K562 (cell line): ENCODE results near the gene IPO13. TPM values are rescaled to one million over a fixed set of nuclear protein-coding genes. Genes with fewer than 3 reads are reported as not detected.

Experiments
- BRCA1 ChIP-seq, 2 experiments: fragments of 450-650 bp in 1 of 2; sonication (generic) in 1 of 2; formaldehyde crosslinking in 1 of 2; IDR thresholded peaks; 2 replicates each; pipeline versions ENCODE4 v1.5.0 to v1.6.1; 2017 to 2020; ENCODE audit warnings: mild to moderate bottlenecking in 1 of 2, missing genetic modification reagents in 1 of 2
- CSDE1 ChIP-seq, 2 experiments: fragments of 450-650 bp; IDR thresholded peaks; 2 replicates each; pipeline ENCODE4 v1.6.1; 2016; ENCODE audit warnings: mild to moderate bottlenecking in 1 of 2
- ELF2 ChIP-seq: fragments of 250-450 bp; sonication (Bioruptor Pico); IDR thresholded peaks from 2 replicates; pipeline ENCODE4 v1.5.0; 2021; ENCODE audit warnings: mild to moderate bottlenecking
- GATAD2B ChIP-seq: fragments of 450-650 bp; IDR thresholded peaks from 2 replicates; pipeline ENCODE4 v1.6.1; 2017; ENCODE audit warnings: mild to moderate bottlenecking, borderline replicate concordance
- JUND ChIP-seq, 2 experiments: IDR thresholded peaks; 2 replicates in 1 of 2; 3 replicates in 1 of 2; pipeline ENCODE4 v1.6.1; 2011; ENCODE audit warnings: borderline replicate concordance in 2 of 2, low read depth in 2 of 2, low read length in 2 of 2, improper control_type of control experiment in 1 of 2, missing biosample characterization in 1 of 2, missing genetic modification characterization in 1 of 2, missing genetic modification reagents in 1 of 2
- OTX1 ChIP-seq: fragments of 450-650 bp; formaldehyde crosslinking; IDR thresholded peaks from 2 replicates; pipeline ENCODE4 v1.4.0; 2022; ENCODE audit warnings: mild to moderate bottlenecking
- PRPF4 ChIP-seq: fragments of 200-400 bp; formaldehyde crosslinking; IDR thresholded peaks from one replicate; pipeline ENCODE4 v1.6.1; 2017; ENCODE audit warnings: low read length, low read depth, mild to moderate bottlenecking; ENCODE audit not compliant: insufficient read depth, poor library complexity, severe bottlenecking
- RBM15 ChIP-seq: fragments of 200-400 bp; formaldehyde crosslinking; IDR thresholded peaks from 2 replicates; pipeline ENCODE4 v1.6.1; 2018; ENCODE audit warnings: mild to moderate bottlenecking, low read length, moderate library complexity; ENCODE audit not compliant: insufficient read depth
- ZBTB7A ChIP-seq: IDR thresholded peaks from 2 replicates; pipeline ENCODE4 v1.6.1; 2011; ENCODE audit warnings: low read depth, mild to moderate bottlenecking, low read length, moderate library complexity, borderline replicate concordance; ENCODE audit not compliant: control insufficient read depth
- ZFP1 ChIP-seq: fragments of 450-650 bp; formaldehyde crosslinking; IDR thresholded peaks from 2 replicates; pipeline ENCODE4 v1.4.0; 2020; ENCODE audit warnings: mild to moderate bottlenecking, mixed read lengths
- polyA plus RNA-seq, 8 experiments: library from polyadenylated mRNA; depleted of rRNA in 4 of 8; stranded (reverse) in 5 of 8; unstranded in 3 of 8; fragments of >200 nt; fragmentation: Nextera tagmentation in 2 of 8; fragmentation: Illumina TruSeq in 1 of 8; extraction: Ambion mirVana in 2 of 8; extraction: Trizol in 1 of 8; gene quantifications; 2 replicates each; pipeline versions ENCODE4 v1.2.1 to v1.2.3, GENCODE V29; 2011 to 2014; ENCODE audit warnings: inconsistent platforms in 1 of 8, missing spikeins in 1 of 8
- total RNA-seq, 7 experiments: library from RNA; depleted of rRNA in 6 of 7; stranded (reverse); fragments of >200 nt in 6 of 7; fragmentation: Illumina TruSeq in 2 of 7; extraction: Trizol in 2 of 7; gene quantifications; 2 replicates each; pipeline versions ENCODE4 v1.2.1 to v1.2.3, GENCODE V29; 2011 to 2021; ENCODE audit warnings: low replicate concordance in 1 of 7
- TF ChIP-seq, protein P1 (sequence below), 2 experiments: fragments of 450-650 bp; conservative IDR thresholded peaks; 2 replicates each; pipeline ENCODE4 v1.6.1; 2017; ENCODE audit warnings: mild to moderate bottlenecking in 2 of 2, moderate library complexity in 2 of 2
- TF ChIP-seq, protein P2 (sequence below): fragments of 450-650 bp; IDR thresholded peaks from 2 replicates; pipeline ENCODE4 v1.6.1; 2016; ENCODE audit warnings: antibody characterized with exemption

Gene IPO13
- total and polyA plus RNA-seq, 9 of the 15 experiments (the other 6 are each of a cell fraction or from before 2014, with no cell fraction given), result 7.0 to 30.8 (median 16.2) TPM

DNA sequence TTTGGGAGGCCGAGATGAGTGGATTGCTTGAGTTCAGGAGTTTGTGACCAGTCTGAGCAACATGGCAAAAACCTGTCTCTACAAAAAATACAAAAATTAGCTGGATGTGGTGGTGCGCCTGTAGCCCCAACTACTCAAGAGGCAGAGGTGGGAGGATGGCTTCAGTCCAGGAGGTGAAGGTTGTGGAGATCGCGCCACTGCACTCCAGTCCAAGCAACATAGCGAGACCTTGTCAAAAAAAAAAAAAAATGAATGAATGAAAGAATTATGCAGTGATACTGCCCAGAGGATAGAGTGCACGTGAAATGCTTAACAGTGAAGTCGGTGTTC, 22.6 kb downstream of the IPO13 start (continued):
- TF ChIP-seq ZFP1 (CRISPR knock-in tag) (no peak), OTX1 (CRISPR knock-in tag) (peak; percentile 56), BRCA1 (IDR thresholded peaks at IDR 0.05) (no peak), BRCA1 (CRISPR knock-in tag; IDR thresholded peaks at IDR 0.05) (no peak), ZBTB7A (no peak), RBM15 (no peak), GATAD2B (no peak), ELF2 (CRISPR knock-in tag) (no peak), PRPF4 (no peak), CSDE1 (IDR thresholded peaks at IDR 0.05) (no peak), JUND (IDR thresholded peaks at IDR 0.05; ENCODE audit: borderline replicate concordance, low read depth, low read length) (no peak), JUND (tag; IDR thresholded peaks at IDR 0.05; ENCODE audit: borderline replicate concordance, low read depth, low read length) (no peak)
- TF ChIP-seq, protein P1, sequence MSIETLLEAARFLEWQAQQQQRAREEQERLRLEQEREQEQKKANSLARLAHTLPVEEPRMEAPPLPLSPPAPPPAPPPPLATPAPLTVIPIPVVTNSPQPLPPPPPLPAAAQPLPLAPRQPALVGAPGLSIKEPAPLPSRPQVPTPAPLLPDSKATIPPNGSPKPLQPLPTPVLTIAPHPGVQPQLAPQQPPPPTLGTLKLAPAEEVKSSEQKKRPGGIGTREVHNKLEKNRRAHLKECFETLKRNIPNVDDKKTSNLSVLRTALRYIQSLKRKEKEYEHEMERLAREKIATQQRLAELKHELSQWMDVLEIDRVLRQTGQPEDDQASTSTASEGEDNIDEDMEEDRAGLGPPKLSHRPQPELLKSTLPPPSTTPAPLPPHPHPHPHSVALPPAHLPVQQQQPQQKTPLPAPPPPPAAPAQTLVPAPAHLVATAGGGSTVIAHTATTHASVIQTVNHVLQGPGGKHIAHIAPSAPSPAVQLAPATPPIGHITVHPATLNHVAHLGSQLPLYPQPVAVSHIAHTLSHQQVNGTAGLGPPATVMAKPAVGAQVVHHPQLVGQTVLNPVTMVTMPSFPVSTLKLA (conservative IDR thresholded peaks at IDR 0.05), result no peak
- TF ChIP-seq, protein P2, sequence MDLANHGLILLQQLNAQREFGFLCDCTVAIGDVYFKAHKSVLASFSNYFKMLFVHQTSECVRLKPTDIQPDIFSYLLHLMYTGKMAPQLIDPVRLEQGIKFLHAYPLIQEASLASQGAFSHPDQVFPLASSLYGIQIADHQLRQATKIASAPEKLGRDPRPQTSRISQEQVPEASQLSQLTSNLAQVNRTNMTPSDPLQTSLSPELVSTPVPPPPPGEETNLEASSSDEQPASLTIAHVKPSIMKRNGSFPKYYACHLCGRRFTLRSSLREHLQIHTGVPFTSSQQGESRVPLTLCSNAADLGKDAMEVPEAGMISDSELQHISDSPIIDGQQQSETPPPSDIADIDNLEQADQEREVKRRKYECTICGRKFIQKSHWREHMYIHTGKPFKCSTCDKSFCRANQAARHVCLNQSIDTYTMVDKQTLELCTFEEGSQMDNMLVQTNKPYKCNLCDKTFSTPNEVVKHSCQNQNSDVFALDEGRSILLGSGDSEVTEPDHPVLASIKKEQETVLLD, result peak; percentile 18; the same call in 1 of the 2 replicates
